ENCODE data around the gene PLK3. TPM values are rescaled to one million over a fixed set of nuclear protein-coding genes. Genes with fewer than 3 reads are reported as not detected.
"Not testable (repeated sequence)": the region's sequence is repeated elsewhere in the genome, so short reads cannot be mapped to it uniquely, and the experiment has no call there.

PLK3 gene
- total RNA-seq, 6 experiments from 2014 or later, result 37.1 to 44.6 (median 39.2) TPM

- TF ChIP-seq CTCF (IDR thresholded peaks at IDR 0.05), result no peak; the same call in 1 of the 2 replicates
- Mint-ChIP-seq H3K4me1 (ENCODE audit: low read depth) (peaks cover 80% of the 10 kb centered on the region), H3K36me3 (ENCODE audit: low read depth) (peaks cover 33% of the 10 kb centered on the region), H3K4me3 (peak overlapping the region; percentile 78), H3K27me3 (ENCODE audit: insufficient read depth) (peaks cover 41% of the 10 kb centered on the region), H3K9me3 (no peaks in the 10 kb centered on the region), H3K27ac (peak overlapping the region; percentile 100)
- peak; percentile 57 for DNase-seq
Measured at GRCh38 chr1:44808938-44809917, 9.1 kb downstream of the PLK3 start.

GRCh38 chr1:44810101-44810761, 10.1 kb downstream of the PLK3 start:
- H3K9me3 Mint-ChIP-seq, result no peaks in the 10 kb centered on the region
- peaks cover 41% of the 10 kb centered on the region for H3K27me3 Mint-ChIP-seq (ENCODE audit: insufficient read depth)
- peak overlapping the region; percentile 78 for H3K4me3 Mint-ChIP-seq
- H3K4me1 Mint-ChIP-seq (ENCODE audit: low read depth), result peaks cover 80% of the 10 kb centered on the region
- TF ChIP-seq CTCF (IDR thresholded peaks at IDR 0.05), result no peak
- DNase-seq, result no peak
- H3K27ac Mint-ChIP-seq, result peak overlapping the region; percentile 100
- H3K36me3 Mint-ChIP-seq (ENCODE audit: low read depth), result peaks cover 35% of the 10 kb centered on the region

GRCh38 chr1:44810762-44811105, 10.6 kb downstream of the PLK3 start:
- Mint-ChIP-seq H3K36me3 (ENCODE audit: low read depth) (peaks cover 36% of the 10 kb centered on the region), H3K4me3 (peak overlapping the region; percentile 70), H3K4me1 (ENCODE audit: low read depth) (peaks cover 80% of the 10 kb centered on the region), H3K27ac (peak overlapping the region; percentile 100), H3K27me3 (ENCODE audit: insufficient read depth) (peaks cover 41% of the 10 kb centered on the region)
- not testable (repeated sequence) for DNase-seq, H3K9me3 Mint-ChIP-seq

- no peak for DNase-seq
- Mint-ChIP-seq H3K36me3 (ENCODE audit: low read depth) (peaks cover 37% of the 10 kb centered on the region), H3K4me3 (peak overlapping the region; percentile 70), H3K9me3 (no peaks in the 10 kb centered on the region), H3K27me3 (ENCODE audit: insufficient read depth) (peaks cover 41% of the 10 kb centered on the region), H3K27ac (peak overlapping the region; percentile 100), H3K4me1 (ENCODE audit: low read depth) (peaks cover 79% of the 10 kb centered on the region)
- peak; percentile 22; the same call in 1 of the 2 replicates for TF ChIP-seq CTCF (IDR thresholded peaks at IDR 0.05)
Measured at GRCh38 chr1:44811234-44811633, 11.1 kb downstream of the PLK3 start.

GRCh38 chr1:44812822-44813543, 12.8 kb downstream of the PLK3 start:
- DNase-seq, result no peak
- Mint-ChIP-seq H3K27ac (peak overlapping the region; percentile 100), H3K27me3 (ENCODE audit: insufficient read depth) (peaks cover 38% of the 10 kb centered on the region), H3K4me3 (no peak overlapping the region), H3K36me3 (ENCODE audit: low read depth) (peaks cover 43% of the 10 kb centered on the region), H3K9me3 (no peaks in the 10 kb centered on the region), H3K4me1 (ENCODE audit: low read depth) (peaks cover 77% of the 10 kb centered on the region)
- no peak for TF ChIP-seq CTCF (IDR thresholded peaks at IDR 0.05)

- not testable (repeated sequence) for H3K27ac Mint-ChIP-seq, H3K9me3 Mint-ChIP-seq, DNase-seq, H3K4me3 Mint-ChIP-seq
- peaks cover 38% of the 10 kb centered on the region for H3K36me3 Mint-ChIP-seq (ENCODE audit: low read depth)
- peaks cover 77% of the 10 kb centered on the region for H3K4me1 Mint-ChIP-seq (ENCODE audit: low read depth)
- peaks cover 37% of the 10 kb centered on the region for H3K27me3 Mint-ChIP-seq (ENCODE audit: insufficient read depth)
Measured at GRCh38 chr1:44815926-44816325, 15.7 kb downstream of the PLK3 start.

Data from HFFc6 (cell line).